HG03175 (cell line): Measurements from ENCODE around the gene NUDCD3.

Experiments used
- ATAC-seq: cut with Tn5 transposase; IDR thresholded peaks from one replicate; pipeline ENCODE4 v1.9.1; 2021; ENCODE audit warnings: mild to moderate bottlenecking, moderate library complexity; ENCODE audit not compliant: unreplicated experiment

NUDCD3 gene

GRCh38 chr7:44482502-44483485 is 7.7 kb downstream of the NUDCD3 start:
- ATAC-seq, result no peak

DNA sequence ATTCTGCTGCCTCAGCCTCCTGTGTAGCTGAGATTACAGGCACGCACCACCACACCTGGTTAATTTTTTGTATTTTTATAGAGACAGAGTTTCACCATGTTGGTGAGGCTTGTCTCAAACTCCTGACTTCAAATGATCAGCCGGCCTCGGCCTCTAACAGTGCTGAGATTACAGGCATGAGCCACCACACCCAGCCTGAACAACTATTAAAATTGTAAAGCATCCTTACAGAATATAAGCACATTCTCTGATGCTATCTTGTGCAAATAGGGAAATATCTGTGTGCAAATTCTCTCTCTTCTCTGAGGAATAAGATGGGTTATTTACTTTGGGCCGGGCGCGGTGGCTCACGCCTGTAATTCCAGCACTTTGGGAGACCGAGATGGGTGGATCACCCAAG is 12.5 kb downstream of the NUDCD3 start:
- no peak for ATAC-seq

DNA sequence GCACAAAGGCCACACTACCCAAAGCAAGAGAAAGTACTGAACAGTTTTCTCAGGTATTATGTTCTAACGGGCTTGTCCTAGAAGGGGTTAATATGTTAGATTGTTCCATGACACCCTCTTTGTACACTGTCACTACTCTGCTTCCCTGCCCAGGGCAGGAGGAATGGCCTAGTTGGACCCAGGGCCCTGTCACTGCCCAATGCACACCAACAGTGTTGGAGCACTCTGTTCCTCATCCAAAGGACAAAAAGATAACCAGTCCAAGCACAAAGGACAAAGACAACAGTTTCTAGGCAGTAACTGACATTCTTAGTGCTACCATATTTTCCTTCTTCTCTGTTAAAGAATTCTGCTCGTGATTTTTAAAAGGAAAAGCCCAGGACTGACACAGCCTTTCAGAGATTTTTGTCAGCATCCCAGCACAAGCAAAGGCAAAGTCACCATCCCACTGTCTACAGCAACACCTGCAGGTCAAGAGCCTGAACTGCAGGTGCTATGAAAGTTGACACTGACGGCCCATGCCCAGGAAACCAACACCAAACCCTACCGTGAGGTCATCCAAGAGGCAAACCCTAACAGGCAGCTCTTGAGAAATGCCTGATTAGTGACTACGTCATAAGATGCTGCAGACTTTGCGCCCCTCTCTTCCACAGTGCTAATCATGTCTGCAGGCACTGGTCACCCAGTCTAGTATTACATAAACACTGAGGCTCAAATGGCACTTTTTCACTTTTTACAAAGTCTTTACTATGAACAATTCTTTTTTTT is 13.2 kb downstream of the NUDCD3 start:
- ATAC-seq, result peak; percentile 84

DNA sequence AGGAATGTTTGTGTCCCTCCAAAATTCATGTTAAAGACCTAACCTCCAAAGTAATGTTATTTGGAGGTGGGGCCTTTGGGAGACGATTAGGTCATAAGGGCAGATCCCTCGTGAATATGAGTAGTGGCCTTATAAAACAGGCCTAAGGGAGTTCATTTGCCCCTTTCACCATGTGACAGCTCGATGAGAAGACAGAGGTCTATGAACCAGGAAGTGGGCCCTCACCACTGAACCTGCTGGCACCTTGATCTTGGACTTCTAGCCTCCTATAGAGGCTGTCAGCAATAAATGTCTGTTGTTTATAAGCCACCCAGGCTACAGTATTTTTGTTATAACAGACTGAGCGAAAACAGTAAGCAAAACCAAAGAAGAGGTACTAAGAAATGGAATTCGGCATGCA is 14.1 kb downstream of the NUDCD3 start:
- ATAC-seq, result no peak

- no peak for ATAC-seq
Measured at GRCh38 chr7:44473295-44473694, 17.2 kb downstream of the NUDCD3 start.

- no peak for ATAC-seq
Measured at GRCh38 chr7:44472843-44473242, 17.6 kb downstream of the NUDCD3 start.

GRCh38 chr7:44471850-44472249 is 18.6 kb downstream of the NUDCD3 start:
- ATAC-seq, result no peak

- no peak for ATAC-seq
Measured at GRCh38 chr7:44471436-44471835, 19.0 kb downstream of the NUDCD3 start.

GRCh38 chr7:44470628-44471245 is 19.7 kb downstream of the NUDCD3 start:
- ATAC-seq, result no peak

DNA sequence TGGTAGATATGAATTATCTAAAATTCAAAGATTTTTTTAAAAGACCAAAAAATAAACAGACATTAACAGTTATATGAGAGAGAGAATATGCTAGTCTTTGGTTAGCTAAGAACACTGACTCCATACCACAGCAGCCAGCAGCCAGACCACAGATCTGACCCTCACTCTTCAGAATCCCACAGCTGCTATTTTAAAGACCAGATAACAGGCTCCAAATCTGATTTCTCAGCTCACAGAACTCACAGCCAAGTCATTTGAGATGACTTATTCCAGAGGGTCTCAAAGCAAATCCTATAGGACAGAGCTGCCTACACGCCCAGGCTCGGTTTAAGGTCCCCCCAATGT is 20.4 kb downstream of the NUDCD3 start:
- ATAC-seq, result no peak

- ATAC-seq, result no peak
Measured at GRCh38 chr7:44469461-44470134, 20.9 kb downstream of the NUDCD3 start.

DNA sequence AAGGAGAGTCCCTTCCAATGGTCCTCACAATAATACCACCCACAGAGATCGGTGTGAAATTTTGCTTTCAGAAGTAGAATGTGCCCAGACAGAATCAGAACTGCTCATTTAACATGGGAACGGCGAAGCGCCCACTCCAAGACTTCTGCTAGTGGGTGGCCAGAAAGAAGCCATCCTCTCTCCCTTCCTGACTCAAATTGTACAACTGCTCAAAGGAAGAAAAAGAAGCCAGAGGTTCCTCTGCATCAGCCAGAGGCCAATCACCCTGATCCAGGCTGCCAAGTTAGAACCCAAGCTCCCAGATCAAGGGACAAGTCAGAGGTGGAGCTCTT is 23.3 kb downstream of the NUDCD3 start:
- ATAC-seq, result no peak

GRCh38 chr7:44466300-44467216 is 23.9 kb downstream of the NUDCD3 start:
- ATAC-seq, result no peak

DNA sequence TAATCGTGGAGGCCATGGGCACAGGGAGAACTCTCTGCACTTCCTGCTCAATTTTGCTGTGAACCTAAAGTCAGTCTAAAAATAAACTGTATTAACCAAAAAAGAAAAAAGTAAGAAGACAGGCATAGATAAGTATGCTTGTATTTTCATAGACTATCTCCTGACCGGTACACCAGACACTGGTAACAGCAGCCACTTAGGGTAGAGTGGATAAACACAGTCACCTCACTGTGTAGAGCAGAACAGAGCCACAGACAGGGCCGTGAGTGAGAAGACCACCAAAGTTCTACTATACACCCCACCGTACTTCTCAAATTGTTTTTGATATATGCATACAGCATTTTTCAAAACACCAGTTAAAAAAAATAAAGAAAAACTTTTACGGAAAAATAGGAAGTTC is 25.0 kb downstream of the NUDCD3 start:
- no peak for ATAC-seq

- no peak for ATAC-seq
Measured at GRCh38 chr7:44463169-44463808, 27.2 kb downstream of the NUDCD3 start.

GRCh38 chr7:44461387-44461786 is 29.1 kb downstream of the NUDCD3 start:
- no peak for ATAC-seq

DNA sequence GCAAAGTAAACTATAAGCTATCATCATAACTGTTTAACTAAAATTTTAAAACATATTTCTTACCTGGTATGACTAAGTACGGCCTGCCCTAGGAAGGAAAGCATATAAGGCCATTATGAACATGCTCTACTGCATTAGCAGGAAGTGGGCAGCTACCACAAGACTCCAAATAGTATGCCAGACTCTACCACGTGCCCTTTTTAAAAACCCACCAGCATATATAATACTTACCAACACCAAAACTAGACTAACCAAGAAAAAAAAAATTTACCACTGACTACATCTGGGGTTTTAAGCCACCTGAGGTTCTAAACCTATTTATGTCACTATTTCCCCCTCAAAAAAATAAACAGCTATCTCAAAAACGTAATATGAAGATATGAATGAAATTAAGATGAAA is 30.1 kb downstream of the NUDCD3 start:
- ATAC-seq, result peak; percentile 99

- no peak for ATAC-seq
Measured at GRCh38 chr7:44455155-44455554, 35.3 kb downstream of the NUDCD3 start.

- ATAC-seq, result no peak
Measured at GRCh38 chr7:44454348-44454747, 36.1 kb downstream of the NUDCD3 start.

GRCh38 chr7:44451123-44451522 is 39.3 kb downstream of the NUDCD3 start:
- no peak for ATAC-seq
